GM19463 (cell line): Measurements from ENCODE around the gene ENTPD1.
"Not testable (repeated sequence)": the region's sequence is repeated elsewhere in the genome, so short reads cannot be mapped to it uniquely, and the experiment has no call there.

Source experiments
- ATAC-seq: cut with Tn5 transposase; IDR thresholded peaks from one replicate; pipeline ENCODE4 v1.9.1; 2021; ENCODE audit warnings: mild to moderate bottlenecking, moderate library complexity; ENCODE audit not compliant: unreplicated experiment

ENTPD1 gene

GRCh38 chr10:95792874-95793285, 36.9 kb downstream of the ENTPD1 start:
- no peak for ATAC-seq

GRCh38 chr10:95793401-95794045, 37.6 kb downstream of the ENTPD1 start:
- no peak for ATAC-seq

GRCh38 chr10:95794195-95794594, 38.2 kb downstream of the ENTPD1 start:
- ATAC-seq, result no peak

GRCh38 chr10:95795602-95796001, 39.6 kb downstream of the ENTPD1 start:
- ATAC-seq, result no peak

- peak; percentile 33 for ATAC-seq
These were observed 40.5 kb downstream of the ENTPD1 start for GRCh38 chr10:95796504-95796903.

GRCh38 chr10:95798096-95798855, 42.3 kb downstream of the ENTPD1 start:
- no peak for ATAC-seq

GRCh38 chr10:95800286-95800685, 44.3 kb downstream of the ENTPD1 start:
- not testable (repeated sequence) for ATAC-seq

GRCh38 chr10:95806687-95807380, 50.9 kb downstream of the ENTPD1 start:
- not testable (repeated sequence) for ATAC-seq

GRCh38 chr10:95808705-95809308, 52.8 kb downstream of the ENTPD1 start:
- not testable (repeated sequence) for ATAC-seq

- no peak for ATAC-seq
These were observed 53.6 kb downstream of the ENTPD1 start for GRCh38 chr10:95809370-95810197.

GRCh38 chr10:95810198-95810976, 54.4 kb downstream of the ENTPD1 start:
- ATAC-seq, result no peak

- no peak for ATAC-seq
These were observed 57.2 kb downstream of the ENTPD1 start for GRCh38 chr10:95813054-95813685.

- no peak for ATAC-seq
These were observed 58.2 kb downstream of the ENTPD1 start for GRCh38 chr10:95814011-95814727.

- no peak for ATAC-seq
These were observed 59.2 kb downstream of the ENTPD1 start for GRCh38 chr10:95815133-95815532.

GRCh38 chr10:95815701-95816240, 59.8 kb downstream of the ENTPD1 start:
- ATAC-seq, result no peak

- no peak for ATAC-seq
These were observed 62.0 kb downstream of the ENTPD1 start for GRCh38 chr10:95818010-95818409.

GRCh38 chr10:95818668-95819067, 62.7 kb downstream of the ENTPD1 start:
- ATAC-seq, result no peak

- ATAC-seq, result no peak
These were observed 63.8 kb downstream of the ENTPD1 start for GRCh38 chr10:95819620-95820329.
